Kidney (tissue), 14 donors: ENCODE measurements around the gene PPM1L. TPM values are rescaled to one million over a fixed set of nuclear protein-coding genes. Genes with fewer than 3 reads are reported as not detected.

Experiments
- DNase-seq, 5 donors: peaks; one replicate each; pipeline ENCODE4 v3.0.0-alpha.2; 2013 to 2020
- FAIRE-seq: peaks from 2 replicates; lab custom pipeline; 2012; peaks lifted over from hg19 to GRCh38; lab: Jason Lieb, UNC
- H3K27ac ChIP-seq, 2 donors: one replicate each; pipeline ENCODE4 v1.7.0; 2013; ENCODE audit warnings: low read depth in 2 of 2, low read length in 2 of 2, inconsistent platforms in 1 of 2
- H3K27me3 ChIP-seq: one replicate; pipeline ENCODE4 v1.7.1; 2013; ENCODE audit warnings: low read length, inconsistent platforms; ENCODE audit not compliant: control insufficient read depth, insufficient read depth
- H3K36me3 ChIP-seq, 3 donors: one replicate each; pipeline versions ENCODE4 v1.7.0 to v1.7.1; 2013; ENCODE audit warnings: low read length in 3 of 3, control low read depth in 1 of 3, inconsistent platforms in 1 of 3; ENCODE audit not compliant: insufficient read depth in 3 of 3, control insufficient read depth in 2 of 3
- H3K4me1 ChIP-seq, 3 donors: one replicate each; pipeline versions ENCODE4 v1.7.0 to v1.7.1; 2013; ENCODE audit warnings: low read length in 3 of 3, inconsistent platforms in 1 of 3, low read depth in 1 of 3; ENCODE audit not compliant: control insufficient read depth in 2 of 3, insufficient read depth in 2 of 3
- H3K4me3 ChIP-seq, 3 donors: one replicate each; pipeline versions ENCODE4 v1.7.0 to v1.8.1; 2013; ENCODE audit warnings: low read length in 3 of 3, control low read depth in 1 of 3, inconsistent platforms in 1 of 3
- H3K9ac ChIP-seq, 3 donors: one replicate each; pipeline versions ENCODE4 v1.7.0 to v1.7.1; 2013; ENCODE audit warnings: low read length in 3 of 3, control low read depth in 1 of 3, inconsistent platforms in 1 of 3
- H3K9me3 ChIP-seq, 3 donors: one replicate each; pipeline versions ENCODE4 v1.7.0 to v1.7.1; 2013; ENCODE audit warnings: low read length in 3 of 3, control low read depth in 1 of 3, inconsistent platforms in 1 of 3; ENCODE audit not compliant: control insufficient read depth in 2 of 3, insufficient read depth in 1 of 3
- CTCF ChIP-seq: IDR thresholded peaks from 3 replicates; pipeline ENCODE4 v1.5.1; 2012; ENCODE audit warnings: mild to moderate bottlenecking, moderate library complexity, borderline replicate concordance; ENCODE audit not compliant: insufficient read depth; ENCODE audit errors: extremely low read depth
- intact Hi-C: fragments of 100-400 bp; cut with DNase I; formaldehyde crosslinking; loops from one replicate; pipeline ENCODE4 v1.11.1; 2022
- polyA plus RNA-seq: library from polyadenylated mRNA; stranded (reverse); fragments of 350-450 nt; fragmentation: Illumina TruSeq; extraction: RNeasy Lipid Tissue Mini Kit (QIAGEN cat#74804); gene quantifications from one replicate; pipeline ENCODE4 v1.2.3, GENCODE V29; 2014; ENCODE audit warnings: low read depth, low replicate concordance; ENCODE audit not compliant: insufficient read depth
- total RNA-seq: library from RNA; stranded (reverse); fragmentation: NEBNext Ultra II Directional; extraction: Animal tissue kit (Norgen Biotek cat#: 25700); gene quantifications from one replicate; pipeline ENCODE4 v1.2.1, GENCODE V29; 2021
- donor health status: control.
- donor health status: control.
- donor health status: control.
- donor health status: control.
- donor health status: control.
- donor health status: DM: yes; HTN: yes; CAD: no.
- donor health status: Normal renal cell carcinoma (clear cell type).

Gene PPM1L
- total and polyA plus RNA-seq, 2 donors from 2014 or later: 2.8 to 13.8 TPM

DNA sequence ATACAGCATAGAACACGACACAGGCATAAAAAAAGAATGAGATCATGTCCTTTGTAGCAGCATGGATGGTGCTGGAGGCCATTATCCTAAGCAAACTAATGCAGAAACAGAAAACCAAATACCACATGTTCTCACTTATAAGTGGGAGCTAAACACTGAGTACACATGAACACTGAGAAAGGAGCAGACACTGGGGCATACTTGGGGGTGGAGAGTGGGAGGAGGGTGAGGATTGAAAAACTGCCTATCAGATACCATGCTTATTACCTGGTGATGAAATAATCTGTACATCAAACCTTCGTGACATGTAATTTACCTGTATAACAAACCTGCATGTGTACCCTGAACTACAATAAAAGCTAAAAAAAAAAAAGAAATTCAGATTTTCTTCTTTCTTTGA is 100.4 kb downstream of the PPM1L start:
- DNase-seq (no peak), FAIRE-seq (no peak)
- H3K9me3 ChIP-seq: no peaks in the 10 kb centered on the region
- no peak for TF ChIP-seq CTCF
- intact Hi-C loops: no loop called here
- H3K27ac ChIP-seq: no peak overlapping the region
- no peaks in the 10 kb centered on the region for H3K27me3 ChIP-seq
- H3K36me3 ChIP-seq: no peaks in the 10 kb centered on the region
- H3K9ac ChIP-seq: no peak overlapping the region
- H3K4me1 ChIP-seq: no peaks in the 10 kb centered on the region
- no peak overlapping the region for H3K4me3 ChIP-seq

- DNase-seq (no peak), FAIRE-seq (no peak)
- TF ChIP-seq CTCF: no peak
- Histone ChIP-seq H3K4me3 (no peak overlapping the region), H3K36me3 (no peaks in the 10 kb centered on the region), H3K27me3 (no peaks in the 10 kb centered on the region), H3K9me3 (no peaks in the 10 kb centered on the region), H3K27ac (no peak overlapping the region), H3K4me1 (no peaks in the 10 kb centered on the region), H3K9ac (no peak overlapping the region)
- intact Hi-C loops: no loop called here
Observed at GRCh38 chr3:160857476-160858119, 101.6 kb downstream of the PPM1L start.

GRCh38 chr3:160860346-160860745 is 104.3 kb downstream of the PPM1L start:
- no peaks in the 10 kb centered on the region for H3K9me3 ChIP-seq
- no peaks in the 10 kb centered on the region for H3K27me3 ChIP-seq
- FAIRE-seq (no peak), DNase-seq (no peak)
- H3K4me3 ChIP-seq: no peak overlapping the region
- TF ChIP-seq CTCF: no peak
- H3K36me3 ChIP-seq: no peaks in the 10 kb centered on the region
- intact Hi-C loops: no loop called here
- H3K9ac ChIP-seq: no peak overlapping the region
- H3K4me1 ChIP-seq: no peaks in the 10 kb centered on the region
- H3K27ac ChIP-seq: no peak overlapping the region

DNA sequence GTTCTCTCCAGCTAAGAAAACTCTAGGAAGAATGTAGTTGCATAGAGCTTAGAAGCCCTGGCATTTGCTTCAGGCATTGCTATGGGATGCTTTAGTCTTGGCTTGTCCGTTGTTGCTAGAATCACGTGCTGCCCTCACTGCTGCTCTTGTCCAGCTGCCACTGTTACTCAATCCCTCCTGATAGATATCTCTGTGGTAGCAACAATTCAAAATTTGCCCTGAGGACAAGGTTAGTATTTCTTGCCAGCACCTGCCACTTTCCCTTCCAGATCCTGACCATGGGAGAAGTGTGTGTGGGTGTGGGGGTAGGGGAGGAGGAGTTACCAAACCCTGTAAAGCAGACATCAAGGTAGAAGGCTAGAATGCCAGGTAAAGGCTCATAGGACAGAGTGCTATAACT is 113.8 kb downstream of the PPM1L start:
- FAIRE-seq (no peak), DNase-seq (no peak)

More for the DNA sequence above, 113.8 kb downstream of the PPM1L start:
- Histone ChIP-seq H3K9me3 (no peaks in the 10 kb centered on the region), H3K27ac (no peak overlapping the region), H3K4me1 (no peaks in the 10 kb centered on the region), H3K36me3 (no peaks in the 10 kb centered on the region), H3K4me3 (no peak overlapping the region), H3K9ac (no peak overlapping the region), H3K27me3 (no peaks in the 10 kb centered on the region)
- intact Hi-C loops: no loop called here
- TF ChIP-seq CTCF: no peak
